GM21390 (cell line): Measurements from ENCODE around the gene SLC25A47.
A peak's percentile ranks its signal among the peaks of the same experiment; 100 is the strongest.
"Not testable (repeated sequence)": the region's sequence is repeated elsewhere in the genome, so short reads cannot be mapped to it uniquely, and the experiment has no call there.

Experiments
- ATAC-seq: cut with Tn5 transposase; IDR thresholded peaks from one replicate; pipeline ENCODE4 v1.9.1; 2021; ENCODE audit not compliant: unreplicated experiment

The SLC25A47 gene

DNA sequence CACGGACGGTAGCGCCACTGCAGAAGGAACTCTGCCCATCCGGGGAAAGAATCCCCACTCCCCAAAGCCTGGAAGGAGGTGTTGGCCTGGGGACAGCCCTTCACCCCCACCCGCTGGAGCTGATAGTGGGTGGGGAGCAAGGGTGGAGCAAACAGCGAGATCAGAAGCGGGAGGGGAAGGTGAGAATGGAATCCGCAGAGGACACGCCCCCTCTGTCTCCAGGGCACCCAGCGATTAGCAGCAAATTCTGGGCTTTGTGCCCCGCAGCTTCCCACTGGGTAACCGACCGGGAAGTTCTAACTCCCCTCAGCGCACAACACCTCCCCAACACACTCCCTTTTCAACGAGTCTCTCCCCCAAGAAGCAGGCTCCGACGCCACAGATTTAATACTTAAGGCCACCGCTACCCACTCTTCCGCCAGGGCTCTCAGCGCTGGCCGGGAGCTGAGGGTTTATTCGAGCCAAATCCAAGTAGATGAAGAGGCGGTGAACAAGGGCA is 18.3 kb upstream of the SLC25A47 start:
- ATAC-seq, result no peak

GRCh38 chr14:100305324-100306100 is 17.6 kb upstream of the SLC25A47 start:
- ATAC-seq, result peak; percentile 1

DNA sequence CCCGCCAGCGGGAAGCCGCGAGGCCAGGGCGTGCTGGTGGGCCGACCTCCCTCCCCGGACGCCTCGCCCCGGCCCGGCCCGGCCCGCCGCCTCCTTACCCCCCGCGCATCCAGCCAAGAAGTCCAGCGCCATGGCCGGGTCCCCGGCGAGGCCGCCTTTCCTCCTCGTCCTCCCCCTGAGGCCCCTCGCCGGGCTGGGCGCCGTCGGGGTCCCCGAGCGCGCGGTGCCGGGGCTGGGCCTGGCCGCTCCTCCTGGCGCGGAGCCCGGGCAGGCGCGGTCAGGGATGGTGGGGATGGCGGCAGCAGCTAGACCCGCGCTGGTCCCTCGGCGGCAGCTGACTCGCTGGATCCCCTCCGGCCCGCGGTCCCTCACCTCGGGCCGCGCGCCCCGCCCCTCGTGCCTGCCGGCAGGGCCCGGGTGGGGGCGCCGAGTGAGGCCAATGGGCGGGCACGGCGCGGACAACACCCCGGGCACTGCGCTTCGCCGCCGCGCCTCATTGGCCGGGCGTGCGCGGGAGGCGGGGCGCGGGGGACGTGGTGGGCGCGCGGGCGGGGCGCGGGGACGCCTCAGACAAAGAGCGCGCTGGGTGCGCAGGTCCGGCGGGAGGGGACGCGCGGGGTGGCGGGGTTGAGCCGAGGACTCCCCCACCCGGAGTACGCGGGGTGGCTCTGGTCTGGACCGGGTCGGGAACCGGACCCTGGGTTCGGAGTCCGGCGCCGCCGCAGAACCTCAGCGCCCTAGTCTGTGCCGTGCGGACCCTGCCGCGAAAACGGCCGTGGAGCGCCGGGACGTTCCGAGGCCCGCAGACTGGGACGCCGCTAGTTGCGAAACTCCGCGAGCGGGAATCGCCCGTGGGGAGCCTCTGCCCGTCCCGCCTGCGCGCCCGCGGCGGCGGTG is 16.8 kb upstream of the SLC25A47 start, which contains the start of gene SLC25A29:
SLC25A29 (minus strand) TSS at position 344 of the 897 bp plus-strand sequence; CDS start at position 132, 212 bp downstream.
- peak; percentile 88 for ATAC-seq

- peak; percentile 6 for ATAC-seq
Observed at GRCh38 chr14:100306998-100307765, 16.0 kb upstream of the SLC25A47 start.

- ATAC-seq, result no peak
Observed at GRCh38 chr14:100307766-100308426, 15.2 kb upstream of the SLC25A47 start.

GRCh38 chr14:100308427-100308792 is 14.7 kb upstream of the SLC25A47 start:
- ATAC-seq, result not testable (repeated sequence)

DNA sequence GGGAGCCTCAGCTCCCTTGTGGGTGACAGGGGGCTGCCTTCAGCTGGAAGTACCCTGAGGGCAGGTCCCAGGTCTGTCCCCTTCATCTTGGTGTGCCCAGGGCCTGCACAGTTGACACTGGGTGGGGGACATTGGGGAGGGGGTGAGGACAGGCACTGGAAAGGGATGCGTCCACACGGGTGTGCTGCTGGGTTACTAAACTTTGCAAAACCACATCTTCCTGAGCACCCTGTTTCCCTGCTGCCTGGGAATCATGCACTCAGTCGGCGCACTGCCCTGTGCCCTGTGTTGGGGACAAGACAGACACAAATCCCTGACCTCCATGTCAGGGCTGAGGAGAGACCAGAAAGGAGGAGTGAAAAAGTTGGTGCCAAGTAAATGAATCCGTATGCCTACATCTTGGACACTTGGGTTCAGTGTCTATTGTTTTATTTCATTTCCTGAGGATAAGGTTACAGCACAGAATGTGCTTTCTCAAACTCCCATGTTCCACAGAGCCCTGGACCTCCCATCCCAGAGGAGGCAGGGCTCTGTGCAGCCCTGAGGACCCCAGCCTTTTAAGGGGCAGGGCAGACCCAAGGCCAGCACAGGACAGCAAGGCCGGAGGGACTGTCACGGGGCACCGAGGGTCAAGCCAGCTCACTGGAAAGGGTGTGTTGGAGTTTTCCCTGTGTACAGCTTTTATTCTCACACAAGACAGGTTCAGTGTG is 14.0 kb upstream of the SLC25A47 start:
- no peak for ATAC-seq

DNA sequence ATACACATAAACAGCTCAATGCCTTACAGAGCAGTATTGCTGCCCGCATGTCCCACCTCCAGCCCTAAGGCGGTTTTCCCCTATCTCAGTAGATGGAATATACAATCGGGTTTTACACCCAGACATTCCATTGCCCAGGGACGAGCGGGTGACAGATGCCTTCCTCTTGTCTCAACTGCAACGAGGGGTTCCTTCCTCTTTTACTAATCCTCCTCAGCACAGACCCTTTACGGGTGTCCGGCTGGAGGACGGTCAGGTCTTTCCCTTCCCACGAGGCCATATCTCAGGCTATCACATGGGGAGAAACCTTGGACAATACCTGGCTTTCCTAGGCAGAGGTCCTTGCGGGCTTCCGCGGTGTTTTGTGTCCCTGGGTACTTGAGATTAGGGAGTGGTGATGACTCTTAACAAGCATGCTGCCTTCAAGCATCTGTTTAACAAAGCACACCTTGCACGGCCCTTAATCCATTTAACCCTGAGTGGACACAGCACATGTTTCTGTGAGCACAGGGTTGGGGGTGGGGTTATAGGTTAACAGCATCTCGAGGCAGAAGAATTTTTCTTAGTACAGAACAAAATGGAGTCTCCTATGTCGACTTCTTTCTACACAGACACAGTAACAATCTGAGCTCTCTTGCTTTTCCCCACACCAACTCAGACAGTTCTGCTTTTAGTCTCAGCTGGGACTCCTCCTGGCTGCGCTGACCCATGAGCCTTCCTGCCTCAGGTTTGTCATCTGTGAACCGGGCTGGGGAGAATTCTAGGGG is 10.8 kb upstream of the SLC25A47 start:
- not testable (repeated sequence) for ATAC-seq

- ATAC-seq, result no peak
Observed at GRCh38 chr14:100312877-100313400, 10.2 kb upstream of the SLC25A47 start.

DNA sequence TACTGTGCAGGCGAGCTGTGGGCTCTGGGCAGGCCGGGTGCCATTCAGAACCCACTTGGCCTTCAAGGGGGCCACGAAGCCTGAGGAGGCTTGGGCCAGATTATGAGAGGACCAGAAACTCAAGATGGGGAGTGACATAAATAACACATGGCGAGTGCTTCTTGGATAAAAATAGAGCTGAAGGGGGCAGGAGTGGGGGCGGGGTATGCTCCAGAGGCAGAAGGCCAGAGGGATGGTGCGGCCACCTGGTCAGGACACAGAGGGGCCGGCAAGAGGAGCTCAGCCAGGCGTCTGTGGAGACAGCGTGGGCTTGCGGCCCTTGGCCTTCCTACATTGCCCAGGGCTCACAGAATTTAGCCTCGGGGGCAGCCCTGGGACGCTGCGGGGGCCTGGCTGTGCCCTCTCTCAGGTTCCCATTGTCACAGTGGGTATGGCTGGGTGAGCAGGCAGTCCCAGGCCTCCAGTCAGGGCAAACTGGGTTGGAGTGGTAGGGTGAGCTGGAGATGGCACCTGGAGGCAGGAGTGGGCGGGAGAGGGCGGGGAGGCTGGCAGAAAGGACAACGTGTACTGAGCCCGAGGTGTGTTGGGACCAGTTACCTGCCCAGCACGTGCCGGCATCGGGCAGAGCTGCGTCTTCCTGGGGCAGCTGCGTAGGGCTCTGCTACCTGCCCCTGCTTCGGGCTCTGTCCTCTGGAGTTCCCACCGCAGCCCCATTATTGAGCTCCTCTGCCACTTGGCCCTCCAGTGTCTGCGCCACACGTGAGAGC is 9.5 kb upstream of the SLC25A47 start:
- ATAC-seq, result no peak

DNA sequence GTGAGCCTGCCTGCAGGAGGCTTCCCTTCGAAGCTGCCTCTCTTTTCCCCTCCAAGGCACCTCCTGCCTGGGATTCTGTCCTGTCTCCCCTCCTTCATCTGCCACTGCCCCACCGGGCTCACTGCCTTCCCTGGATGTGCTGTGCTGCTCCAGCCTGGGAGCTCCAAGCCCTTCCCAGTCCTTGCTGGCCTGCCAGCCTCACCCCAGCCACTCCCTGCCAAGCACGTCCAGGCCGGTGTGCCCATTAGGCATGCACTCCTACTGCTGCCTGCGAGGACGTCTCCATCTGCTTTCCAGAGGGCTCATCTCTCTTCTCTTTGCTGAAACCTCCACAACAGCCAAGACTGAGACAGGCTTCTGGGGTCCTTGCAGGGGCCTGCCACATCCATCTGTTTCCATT is 8.4 kb upstream of the SLC25A47 start:
- no peak for ATAC-seq

DNA sequence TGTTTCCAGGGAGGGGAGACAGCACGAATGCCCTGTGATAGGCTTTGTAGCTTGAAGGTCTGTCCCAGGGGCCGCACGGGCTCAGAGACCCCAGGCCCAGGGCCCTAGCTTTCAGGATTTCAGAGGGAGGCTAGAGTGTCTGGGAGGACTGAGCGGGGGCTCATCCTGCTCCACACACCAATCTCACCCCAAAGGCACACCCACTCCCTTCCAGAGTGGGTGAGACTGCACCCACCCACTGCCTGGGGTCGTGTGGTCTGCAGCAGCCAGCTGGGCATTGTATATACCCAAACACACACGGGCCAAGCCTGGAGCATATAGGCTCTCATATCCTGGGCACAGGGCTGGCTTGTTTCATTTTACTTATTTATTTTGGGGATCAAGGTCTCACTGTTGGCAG is 5.8 kb upstream of the SLC25A47 start:
- no peak for ATAC-seq

GRCh38 chr14:100317912-100318808 is 5.0 kb upstream of the SLC25A47 start:
- ATAC-seq, result peak; percentile 92

DNA sequence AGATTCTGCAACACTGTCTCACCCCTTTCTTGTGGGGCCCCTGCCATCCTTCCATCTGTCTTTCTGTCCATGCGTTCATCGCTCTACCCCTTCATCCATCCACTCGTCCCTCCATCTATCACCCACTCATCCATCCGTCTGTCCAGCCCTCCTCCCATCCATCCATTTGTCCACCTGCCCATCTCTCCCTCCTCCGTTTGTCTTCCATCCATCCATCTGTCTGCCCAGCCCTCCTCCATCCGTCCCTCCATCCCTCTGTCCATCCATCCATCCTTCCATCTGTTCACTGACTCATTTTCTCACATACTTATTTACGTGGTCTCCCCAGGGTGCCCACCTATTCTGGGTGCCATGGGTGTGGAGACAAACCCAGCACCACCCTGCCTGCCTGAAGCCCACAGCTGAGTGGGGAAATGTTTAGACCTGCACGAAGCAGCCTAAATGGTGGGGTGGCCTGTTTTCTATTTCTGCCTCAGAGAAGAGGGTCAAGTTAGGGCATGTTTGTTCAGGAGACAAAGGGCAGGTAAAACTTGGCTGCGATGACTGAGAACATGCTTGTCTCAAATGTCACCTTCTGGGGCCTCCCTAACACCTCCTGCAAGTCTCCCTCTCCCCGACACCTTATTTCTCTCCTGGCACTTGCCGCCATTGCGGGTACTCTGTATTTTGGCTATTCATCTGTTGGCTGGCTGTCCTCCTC is 2.8 kb upstream of the SLC25A47 start:
- no peak for ATAC-seq

- no peak for ATAC-seq
Observed at GRCh38 chr14:100321473-100322137, 1.5 kb upstream of the SLC25A47 start.
